Activated B cell treated with CpG ODN at 0.5 μM for 24 hours (primary cell): ENCODE results near the gene PPP1R15A. TPM values are rescaled to one million over a fixed set of nuclear protein-coding genes. Genes with fewer than 3 reads are reported as not detected.
"Not testable (repeated sequence)": the region's sequence is repeated elsewhere in the genome, so short reads cannot be mapped to it uniquely, and the experiment has no call there.

Experiments
- ATAC-seq: fragments of 200-7000 bp; cut with Tn5 transposase; one replicate; pipeline ENCODE4 v1.10.0; 2021; ENCODE audit warnings: low read depth, mild to moderate bottlenecking, moderate library complexity
- CTCF ChIA-PET: fragments of 350-600 bp; sonication (Branson Sonifier 250); formaldehyde crosslinking; loops from one replicate; lab custom pipeline; 2021; ENCODE audit warnings: antibody characterized with exemption; lab: Charles Lee
- POLR2A ChIA-PET: fragments of 350-600 bp; sonication (Branson Sonifier 250); formaldehyde crosslinking; loops from one replicate; lab custom pipeline; 2021; ENCODE audit warnings: antibody characterized with exemption; lab: Charles Lee
- DNase-seq: peaks from one replicate; pipeline ENCODE4 v3.0.0; 2022
- H3K27ac Mint-ChIP-seq: one replicate; pipeline ENCODE4 v1.8.0; 2020; ENCODE audit warnings: mixed read lengths
- H3K27me3 Mint-ChIP-seq: one replicate; pipeline ENCODE4 v1.8.0; 2021; ENCODE audit warnings: mixed read lengths
- H3K36me3 Mint-ChIP-seq: one replicate; pipeline ENCODE4 v1.8.0; 2021; ENCODE audit warnings: low read depth, mixed read lengths
- H3K4me1 Mint-ChIP-seq: one replicate; pipeline ENCODE4 v1.8.0; 2021; ENCODE audit warnings: mixed read lengths
- H3K4me3 Mint-ChIP-seq: one replicate; pipeline ENCODE4 v1.8.0; 2020; ENCODE audit warnings: mild to moderate bottlenecking, mixed read lengths
- H3K9me3 Mint-ChIP-seq: one replicate; pipeline ENCODE4 v1.8.0; 2020; ENCODE audit warnings: mixed read lengths
- intact Hi-C: fragments of 100-400 bp; cut with micrococcal nuclease; formaldehyde crosslinking; loops from one replicate; pipeline ENCODE4 v1.15.1; 2024
- total RNA-seq: library from RNA; stranded (reverse); gene quantifications from 2 replicates; pipeline ENCODE4 v1.2.3, GENCODE V29; 2022
- TF ChIP-seq, protein P1 (sequence below): fragments of 200-600 bp; IDR thresholded peaks from one replicate; pipeline ENCODE4 v1.8.0; 2022; ENCODE audit warnings: antibody characterized with exemption, mild to moderate bottlenecking

The PPP1R15A gene
- total RNA-seq, 1 donor from 2014 or later = 123 TPM

- POLR2A ChIA-PET = interaction anchor here (0.7 kb wide), 1 partner anchor 29 kb away, joined by 3 read pairs; no protein-coding TSS in a partner anchor
- intact Hi-C loops = no loop called here
- Mint-ChIP-seq H3K4me1 (peaks cover 25% of the 10 kb centered on the region), H3K9me3 (no peaks in the 10 kb centered on the region), H3K36me3 (peaks cover 57% of the 10 kb centered on the region), H3K4me3 (no peak overlapping the region), H3K27ac (no peak overlapping the region), H3K27me3 (no peaks in the 10 kb centered on the region)
- ATAC-seq (no peak), DNase-seq (no peak)
- CTCF ChIA-PET = no interaction called here
- TF ChIP-seq, protein P1, sequence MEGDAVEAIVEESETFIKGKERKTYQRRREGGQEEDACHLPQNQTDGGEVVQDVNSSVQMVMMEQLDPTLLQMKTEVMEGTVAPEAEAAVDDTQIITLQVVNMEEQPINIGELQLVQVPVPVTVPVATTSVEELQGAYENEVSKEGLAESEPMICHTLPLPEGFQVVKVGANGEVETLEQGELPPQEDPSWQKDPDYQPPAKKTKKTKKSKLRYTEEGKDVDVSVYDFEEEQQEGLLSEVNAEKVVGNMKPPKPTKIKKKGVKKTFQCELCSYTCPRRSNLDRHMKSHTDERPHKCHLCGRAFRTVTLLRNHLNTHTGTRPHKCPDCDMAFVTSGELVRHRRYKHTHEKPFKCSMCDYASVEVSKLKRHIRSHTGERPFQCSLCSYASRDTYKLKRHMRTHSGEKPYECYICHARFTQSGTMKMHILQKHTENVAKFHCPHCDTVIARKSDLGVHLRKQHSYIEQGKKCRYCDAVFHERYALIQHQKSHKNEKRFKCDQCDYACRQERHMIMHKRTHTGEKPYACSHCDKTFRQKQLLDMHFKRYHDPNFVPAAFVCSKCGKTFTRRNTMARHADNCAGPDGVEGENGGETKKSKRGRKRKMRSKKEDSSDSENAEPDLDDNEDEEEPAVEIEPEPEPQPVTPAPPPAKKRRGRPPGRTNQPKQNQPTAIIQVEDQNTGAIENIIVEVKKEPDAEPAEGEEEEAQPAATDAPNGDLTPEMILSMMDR = no peak
Observed at GRCh38 chr19:48905664-48906063, 33.4 kb downstream of the PPP1R15A start.

DNA sequence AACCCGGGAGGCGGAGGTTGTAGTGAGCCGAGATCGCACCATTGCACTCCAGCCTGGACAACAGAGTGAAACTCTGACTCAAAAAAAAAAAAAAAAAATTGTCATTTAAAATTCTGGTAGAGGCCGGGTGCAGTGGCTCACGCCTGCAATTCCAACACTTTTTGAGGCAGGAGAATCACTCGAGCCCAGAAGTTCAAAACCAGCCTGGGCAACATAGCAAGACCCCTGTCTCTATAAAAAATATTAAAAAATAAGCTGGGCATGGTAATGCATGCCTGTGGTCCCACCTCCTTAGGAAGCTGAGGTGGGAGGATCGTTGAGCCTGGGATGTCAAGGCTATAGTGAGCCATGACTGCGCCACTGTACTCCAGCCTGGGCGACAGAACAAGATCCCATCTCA, 34.1 kb downstream of the PPP1R15A start:
- Mint-ChIP-seq H3K27me3 (no peaks in the 10 kb centered on the region), H3K4me1 (peaks cover 18% of the 10 kb centered on the region), H3K36me3 (peaks cover 60% of the 10 kb centered on the region), H3K9me3 (no peaks in the 10 kb centered on the region), H3K4me3 (no peak overlapping the region), H3K27ac (no peak overlapping the region)
- ChIA-PET CTCF (interaction anchor here (0.6 kb wide), 1 partner anchor 90 kb away, joined by 3 read pairs; no protein-coding TSS in a partner anchor), POLR2A (interaction anchor here (0.6 to 0.7 kb wide), 6 partner anchors 10 to 62 kb away, joined by 3 to 6 read pairs (median 4); no protein-coding TSS in a partner anchor)
- ATAC-seq (no peak), DNase-seq (no peak)
- intact Hi-C loops = no loop called here
- TF ChIP-seq, protein P1 = no peak

DNA sequence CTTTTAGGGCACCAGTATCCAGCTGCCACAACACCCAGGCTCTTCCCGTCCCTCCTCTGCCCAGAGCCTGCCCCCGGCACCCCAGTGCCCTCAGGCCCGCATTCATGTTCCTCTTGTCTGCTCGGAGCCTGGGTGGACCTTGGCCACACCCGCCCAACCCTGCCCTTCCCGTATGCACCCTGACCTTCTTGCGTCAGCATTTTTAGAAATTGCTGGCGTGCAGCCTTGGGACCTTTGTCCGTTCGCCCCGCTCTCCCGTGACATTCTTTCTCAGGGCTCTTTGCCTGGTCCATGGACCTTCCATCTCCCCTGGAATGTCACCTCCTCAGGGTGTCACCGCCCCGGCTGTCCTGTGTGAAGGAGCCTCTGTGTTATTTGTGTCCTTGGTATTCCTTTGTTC, 35.5 kb downstream of the PPP1R15A start:
- Mint-ChIP-seq H3K4me1 (peaks cover 11% of the 10 kb centered on the region), H3K36me3 (peaks cover 66% of the 10 kb centered on the region), H3K27ac (no peak overlapping the region), H3K9me3 (no peaks in the 10 kb centered on the region), H3K4me3 (no peak overlapping the region), H3K27me3 (no peaks in the 10 kb centered on the region)
- CTCF ChIA-PET = no interaction called here
- DNase-seq (no peak), ATAC-seq (no peak)
- TF ChIP-seq, protein P1 = no peak
- intact Hi-C loops = no loop called here
- POLR2A ChIA-PET = interaction anchor here (0.6 kb wide), 1 partner anchor 15 kb away, joined by 6 read pairs; no protein-coding TSS in a partner anchor

GRCh38 chr19:48909424-48910077, 37.3 kb downstream of the PPP1R15A start:
- peaks cover 10% of the 10 kb centered on the region for H3K4me1 Mint-ChIP-seq
- H3K36me3 Mint-ChIP-seq = peaks cover 73% of the 10 kb centered on the region
- H3K9me3 Mint-ChIP-seq, CTCF ChIA-PET, H3K27me3 Mint-ChIP-seq, intact Hi-C loops, DNase-seq: not testable (repeated sequence)
- POLR2A ChIA-PET = interaction anchor here (1.5 kb wide), 1 partner anchor 9 kb away, joined by 4 read pairs; the partner anchor contains the start of gene NUCB1
- H3K27ac Mint-ChIP-seq = peak overlapping the region; percentile 31
- H3K4me3 Mint-ChIP-seq = peak overlapping the region; percentile 8
- ATAC-seq = peak; percentile 62

DNA sequence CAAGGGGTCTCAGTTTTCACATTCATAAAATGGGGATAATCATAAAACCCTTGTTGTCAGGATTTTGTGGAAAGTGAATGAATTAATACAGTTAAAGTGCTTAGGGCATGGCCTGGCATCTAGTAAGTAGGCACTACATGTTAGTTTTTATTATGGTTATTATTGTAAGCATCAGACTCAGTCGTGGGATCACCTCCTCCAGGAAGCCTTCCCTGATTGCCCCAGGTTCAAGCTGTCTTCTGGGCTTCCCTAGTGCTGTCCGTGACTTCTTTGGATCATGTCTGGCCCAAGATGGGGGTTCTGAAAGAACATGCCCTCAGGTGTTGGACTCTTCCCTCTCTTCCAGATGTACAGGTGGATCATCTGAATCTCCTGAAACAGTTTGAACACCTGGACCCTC, 38.6 kb downstream of the PPP1R15A start:
- Mint-ChIP-seq H3K9me3 (no peaks in the 10 kb centered on the region), H3K4me1 (peaks cover 10% of the 10 kb centered on the region), H3K4me3 (no peak overlapping the region), H3K27me3 (no peaks in the 10 kb centered on the region), H3K27ac (no peak overlapping the region), H3K36me3 (peaks cover 69% of the 10 kb centered on the region)
- TF ChIP-seq, protein P1 = no peak
- intact Hi-C loops = no loop called here
- CTCF ChIA-PET = no interaction called here
- POLR2A ChIA-PET = interaction anchor here (0.6 kb wide), 1 partner anchor 8 kb away, joined by 3 read pairs; no protein-coding TSS in a partner anchor
- DNase-seq = no peak
- ATAC-seq = no peak
